Mesothelial cell of epicardium (in vitro differentiated cells): ENCODE results near the gene PPP1R12C. TPM values are rescaled to one million over a fixed set of nuclear protein-coding genes. Genes with fewer than 3 reads are reported as not detected.

Experiments used
- DNase-seq, 2 experiments: peaks; one replicate each; pipeline ENCODE4 v3.0.0; 2021; ENCODE audit warnings: low spot score in 2 of 2; ENCODE audit not compliant: unreplicated experiment in 2 of 2
- H3K27ac Mint-ChIP-seq: 2 replicates; pipeline ENCODE4 v1.8.0; 2021; ENCODE audit warnings: mixed read lengths
- H3K27me3 Mint-ChIP-seq: 2 replicates; pipeline ENCODE4 v1.8.0; 2021; ENCODE audit warnings: low read depth, mixed read lengths
- H3K36me3 Mint-ChIP-seq: 2 replicates; pipeline ENCODE4 v1.8.0; 2021; ENCODE audit warnings: mixed read lengths
- H3K4me1 Mint-ChIP-seq: 2 replicates; pipeline ENCODE4 v1.8.0; 2021; ENCODE audit warnings: mixed read lengths
- H3K4me3 Mint-ChIP-seq: 2 replicates; pipeline ENCODE4 v1.8.0; 2021; ENCODE audit warnings: mild to moderate bottlenecking, moderate library complexity, mixed read lengths
- H3K9me3 Mint-ChIP-seq: 2 replicates; pipeline ENCODE4 v1.8.0; 2021; ENCODE audit warnings: mixed read lengths
- CTCF ChIP-seq: fragments of 200-600 bp; sonication (generic); IDR thresholded peaks from one replicate; pipeline ENCODE4 v1.5.0; 2021; ENCODE audit warnings: antibody characterized with exemption; ENCODE audit not compliant: unreplicated experiment
- total RNA-seq: library from RNA; stranded (reverse); gene quantifications from 3 replicates; pipeline ENCODE4 v1.2.1, GENCODE V29; 2021

PPP1R12C gene
- total RNA-seq, 1 donor from 2014 or later, result 111 TPM

DNA sequence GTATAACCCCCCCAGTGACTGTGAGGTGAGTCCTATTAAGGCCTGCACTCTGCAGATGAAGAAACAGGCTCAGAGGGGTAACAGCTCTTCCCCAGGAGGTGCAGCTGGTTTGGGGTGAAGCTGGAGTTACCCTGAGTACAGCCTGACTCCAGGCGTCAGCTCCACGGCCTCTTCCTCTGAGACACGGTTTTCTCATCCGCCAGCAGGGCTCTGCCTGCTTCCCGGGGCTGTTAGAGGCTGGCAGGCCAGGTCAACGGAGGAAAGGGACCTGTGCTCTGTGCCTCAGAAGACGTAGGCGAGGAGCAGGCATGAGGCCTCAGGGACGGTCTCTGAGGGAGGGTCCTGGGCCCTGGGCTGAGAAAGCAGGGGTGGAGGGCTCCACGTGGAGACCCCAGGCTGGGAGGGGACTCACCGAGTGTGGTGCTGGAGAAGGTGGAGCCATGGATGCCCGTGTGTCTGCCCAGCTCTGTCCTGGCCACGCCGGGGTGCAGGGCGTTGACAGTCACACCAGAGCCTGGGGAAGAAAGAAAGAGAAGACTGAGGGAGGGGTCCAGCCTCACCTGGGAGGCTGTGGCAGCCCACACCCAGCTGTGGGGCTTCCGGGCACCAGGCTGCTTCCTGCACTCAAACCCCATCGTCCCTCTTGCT is 70.3 kb downstream of the PPP1R12C start:
- Mint-ChIP-seq H3K36me3 (peaks cover 38% of the 10 kb centered on the region), H3K27ac (no peak overlapping the region), H3K27me3 (no peaks in the 10 kb centered on the region), H3K4me3 (no peak overlapping the region), H3K9me3 (no peaks in the 10 kb centered on the region), H3K4me1 (peaks cover under 1% of the 10 kb centered on the region)
- no peak for TF ChIP-seq CTCF
- no peak for DNase-seq

DNA sequence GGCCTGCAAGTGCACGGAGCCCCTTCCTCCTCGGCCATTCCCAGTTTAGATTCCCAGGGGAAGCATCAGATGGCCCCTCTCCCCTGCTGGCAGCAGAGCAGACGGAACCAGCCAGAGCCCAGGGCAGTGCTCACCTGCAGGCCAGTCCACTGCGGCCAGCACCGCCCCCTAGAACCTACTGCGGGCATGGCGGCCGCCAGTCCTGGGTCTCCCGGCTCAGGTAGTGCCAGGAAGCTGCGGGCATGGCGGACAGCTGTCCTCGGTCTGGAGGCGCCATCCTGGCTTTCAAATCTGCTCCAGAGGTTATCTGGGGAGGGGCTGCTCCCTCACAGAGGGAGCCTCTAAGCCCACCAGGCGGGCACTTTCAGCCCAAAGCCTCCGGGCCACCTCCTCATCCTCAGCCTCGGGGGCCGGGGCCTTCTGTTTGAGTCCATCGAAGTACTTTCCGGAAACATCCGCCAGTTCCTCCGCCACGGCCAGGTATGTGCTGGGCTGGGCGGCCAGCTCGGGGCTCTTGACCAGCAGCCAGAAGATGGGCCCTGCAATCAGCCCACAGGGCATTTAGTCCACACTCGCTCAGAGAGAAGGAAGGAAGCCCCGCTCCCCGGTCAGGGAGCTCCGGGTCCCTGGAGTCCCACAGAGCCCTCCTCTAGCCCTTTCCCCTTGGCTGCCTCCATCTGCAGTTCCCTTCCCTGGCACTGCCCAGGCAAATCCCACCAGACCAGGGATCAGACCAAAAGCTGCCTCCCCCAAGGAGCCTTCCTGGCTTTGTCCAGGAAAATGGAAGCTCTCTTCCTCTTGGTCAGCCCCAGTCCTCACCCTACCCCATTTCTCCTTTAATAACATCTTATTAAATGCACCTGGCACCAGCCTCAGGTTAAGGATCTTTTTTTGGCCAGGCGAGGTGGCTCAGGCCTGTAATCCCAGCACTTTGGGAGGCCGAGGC is 72.4 kb downstream of the PPP1R12C start:
- peaks cover 2% of the 10 kb centered on the region for H3K4me1 Mint-ChIP-seq
- H3K27me3 Mint-ChIP-seq, result no peaks in the 10 kb centered on the region
- H3K27ac Mint-ChIP-seq, result no peak overlapping the region
- TF ChIP-seq CTCF, result no peak
- H3K9me3 Mint-ChIP-seq, result no peaks in the 10 kb centered on the region
- no peak for DNase-seq
- H3K36me3 Mint-ChIP-seq, result peaks cover 31% of the 10 kb centered on the region
- H3K4me3 Mint-ChIP-seq, result no peak overlapping the region

DNA sequence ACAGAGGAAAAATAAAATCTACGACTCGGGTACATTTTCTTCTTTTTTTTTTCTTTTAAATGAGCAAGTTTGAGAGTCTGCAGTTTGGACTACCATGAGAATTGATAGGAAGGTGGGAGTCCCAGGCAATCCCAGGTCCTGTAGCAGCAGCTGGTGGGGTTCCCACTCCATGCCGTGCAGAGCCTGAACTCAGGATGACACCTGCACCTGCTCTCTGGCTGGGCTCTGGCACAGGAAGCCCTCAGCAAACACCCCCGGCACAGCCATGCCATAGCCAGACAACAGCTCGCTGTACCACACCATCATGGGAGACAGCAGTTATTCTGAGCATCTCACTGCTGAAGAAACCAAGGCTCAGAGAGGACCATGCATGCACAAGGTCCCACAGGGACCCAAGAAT is 73.2 kb downstream of the PPP1R12C start:
- TF ChIP-seq CTCF, result no peak
- Mint-ChIP-seq H3K9me3 (no peaks in the 10 kb centered on the region), H3K4me3 (no peak overlapping the region), H3K4me1 (peaks cover 2% of the 10 kb centered on the region), H3K27ac (no peak overlapping the region), H3K36me3 (peaks cover 34% of the 10 kb centered on the region), H3K27me3 (no peaks in the 10 kb centered on the region)
- DNase-seq, result no peak

DNA sequence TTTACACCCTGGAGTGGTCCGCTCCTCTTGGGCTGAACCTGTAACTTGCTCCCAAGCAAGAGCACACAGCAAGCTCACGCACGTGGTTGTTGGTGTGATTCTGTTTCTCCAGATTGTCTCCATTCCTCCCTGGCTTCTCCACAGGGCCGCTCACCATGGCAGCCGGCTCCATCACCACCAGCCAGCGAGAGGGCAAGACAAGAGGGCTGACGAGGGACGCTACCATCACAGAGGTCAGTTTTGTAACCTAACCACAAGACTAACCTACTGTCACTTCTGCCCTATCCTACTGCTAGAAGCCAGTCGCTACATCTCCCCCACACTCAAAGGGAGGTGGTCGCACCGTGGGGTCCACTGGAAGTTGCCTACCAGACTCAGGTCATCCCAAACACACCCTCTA is 74.7 kb downstream of the PPP1R12C start:
- peaks cover 22% of the 10 kb centered on the region for H3K36me3 Mint-ChIP-seq
- peaks cover 2% of the 10 kb centered on the region for H3K4me1 Mint-ChIP-seq
- no peak for DNase-seq
- no peak for TF ChIP-seq CTCF
- H3K27me3 Mint-ChIP-seq, result no peaks in the 10 kb centered on the region
- no peaks in the 10 kb centered on the region for H3K9me3 Mint-ChIP-seq
- H3K4me3 Mint-ChIP-seq, result no peak overlapping the region
- H3K27ac Mint-ChIP-seq, result peak overlapping the region; percentile 75

- TF ChIP-seq CTCF, result no peak
- peaks cover 2% of the 10 kb centered on the region for H3K4me1 Mint-ChIP-seq
- H3K36me3 Mint-ChIP-seq, result peaks cover 22% of the 10 kb centered on the region
- H3K4me3 Mint-ChIP-seq, result no peak overlapping the region
- no peaks in the 10 kb centered on the region for H3K9me3 Mint-ChIP-seq
- H3K27ac Mint-ChIP-seq, result peak overlapping the region; percentile 75
- H3K27me3 Mint-ChIP-seq, result no peaks in the 10 kb centered on the region
- DNase-seq, result no peak
Observed at GRCh38 chr19:55042344-55042678, 75.1 kb downstream of the PPP1R12C start.
